GOT3 (cell line): Measurements from ENCODE around the gene SIPA1.

Experiments
- DNase-seq: peaks from one replicate; lab custom pipeline; 2025; ENCODE audit warnings: mixed read lengths; lab: John Stamatoyannopoulos, UW

SIPA1 gene, protein sequence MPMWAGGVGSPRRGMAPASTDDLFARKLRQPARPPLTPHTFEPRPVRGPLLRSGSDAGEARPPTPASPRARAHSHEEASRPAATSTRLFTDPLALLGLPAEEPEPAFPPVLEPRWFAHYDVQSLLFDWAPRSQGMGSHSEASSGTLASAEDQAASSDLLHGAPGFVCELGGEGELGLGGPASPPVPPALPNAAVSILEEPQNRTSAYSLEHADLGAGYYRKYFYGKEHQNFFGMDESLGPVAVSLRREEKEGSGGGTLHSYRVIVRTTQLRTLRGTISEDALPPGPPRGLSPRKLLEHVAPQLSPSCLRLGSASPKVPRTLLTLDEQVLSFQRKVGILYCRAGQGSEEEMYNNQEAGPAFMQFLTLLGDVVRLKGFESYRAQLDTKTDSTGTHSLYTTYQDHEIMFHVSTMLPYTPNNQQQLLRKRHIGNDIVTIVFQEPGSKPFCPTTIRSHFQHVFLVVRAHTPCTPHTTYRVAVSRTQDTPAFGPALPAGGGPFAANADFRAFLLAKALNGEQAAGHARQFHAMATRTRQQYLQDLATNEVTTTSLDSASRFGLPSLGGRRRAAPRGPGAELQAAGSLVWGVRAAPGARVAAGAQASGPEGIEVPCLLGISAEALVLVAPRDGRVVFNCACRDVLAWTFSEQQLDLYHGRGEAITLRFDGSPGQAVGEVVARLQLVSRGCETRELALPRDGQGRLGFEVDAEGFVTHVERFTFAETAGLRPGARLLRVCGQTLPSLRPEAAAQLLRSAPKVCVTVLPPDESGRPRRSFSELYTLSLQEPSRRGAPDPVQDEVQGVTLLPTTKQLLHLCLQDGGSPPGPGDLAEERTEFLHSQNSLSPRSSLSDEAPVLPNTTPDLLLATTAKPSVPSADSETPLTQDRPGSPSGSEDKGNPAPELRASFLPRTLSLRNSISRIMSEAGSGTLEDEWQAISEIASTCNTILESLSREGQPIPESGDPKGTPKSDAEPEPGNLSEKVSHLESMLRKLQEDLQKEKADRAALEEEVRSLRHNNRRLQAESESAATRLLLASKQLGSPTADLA

DNA sequence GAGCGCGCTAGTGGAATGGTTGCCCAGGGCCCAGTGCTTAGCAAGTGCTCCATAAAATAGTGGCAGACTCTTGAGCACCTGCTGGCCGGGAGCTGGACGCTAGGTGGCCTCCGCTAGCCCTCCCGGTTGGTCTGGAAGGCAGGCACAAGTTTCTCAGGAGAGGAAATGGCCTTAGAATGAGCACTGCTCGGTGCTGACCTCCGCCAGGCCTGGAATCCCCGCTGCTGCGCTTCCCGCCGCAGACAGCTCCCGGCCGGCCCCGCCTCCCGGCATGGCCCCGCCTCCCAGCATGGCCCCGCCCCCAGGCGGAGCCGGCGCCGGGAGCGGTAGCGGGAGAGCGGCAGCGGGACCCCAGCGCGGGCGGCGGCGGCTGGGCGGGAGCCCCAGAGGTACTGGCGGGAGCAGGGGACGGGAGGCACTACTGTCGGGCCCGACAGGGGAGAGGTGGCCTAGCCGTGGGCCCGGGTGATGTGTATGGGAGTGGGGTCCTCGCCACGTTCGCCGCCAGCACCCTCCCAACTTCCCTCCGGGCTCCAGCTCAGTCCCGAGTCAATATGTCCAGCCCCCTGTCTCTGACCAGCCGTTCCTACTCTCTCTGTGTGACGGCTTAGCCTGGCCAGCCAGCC is at the start of gene SIPA1:
TSS of gene SIPA1 (plus strand) at position 308 of the 626 bp plus-strand sequence. CDS start 2,821 bp downstream, outside the sequence.
- no peak for DNase-seq

DNA sequence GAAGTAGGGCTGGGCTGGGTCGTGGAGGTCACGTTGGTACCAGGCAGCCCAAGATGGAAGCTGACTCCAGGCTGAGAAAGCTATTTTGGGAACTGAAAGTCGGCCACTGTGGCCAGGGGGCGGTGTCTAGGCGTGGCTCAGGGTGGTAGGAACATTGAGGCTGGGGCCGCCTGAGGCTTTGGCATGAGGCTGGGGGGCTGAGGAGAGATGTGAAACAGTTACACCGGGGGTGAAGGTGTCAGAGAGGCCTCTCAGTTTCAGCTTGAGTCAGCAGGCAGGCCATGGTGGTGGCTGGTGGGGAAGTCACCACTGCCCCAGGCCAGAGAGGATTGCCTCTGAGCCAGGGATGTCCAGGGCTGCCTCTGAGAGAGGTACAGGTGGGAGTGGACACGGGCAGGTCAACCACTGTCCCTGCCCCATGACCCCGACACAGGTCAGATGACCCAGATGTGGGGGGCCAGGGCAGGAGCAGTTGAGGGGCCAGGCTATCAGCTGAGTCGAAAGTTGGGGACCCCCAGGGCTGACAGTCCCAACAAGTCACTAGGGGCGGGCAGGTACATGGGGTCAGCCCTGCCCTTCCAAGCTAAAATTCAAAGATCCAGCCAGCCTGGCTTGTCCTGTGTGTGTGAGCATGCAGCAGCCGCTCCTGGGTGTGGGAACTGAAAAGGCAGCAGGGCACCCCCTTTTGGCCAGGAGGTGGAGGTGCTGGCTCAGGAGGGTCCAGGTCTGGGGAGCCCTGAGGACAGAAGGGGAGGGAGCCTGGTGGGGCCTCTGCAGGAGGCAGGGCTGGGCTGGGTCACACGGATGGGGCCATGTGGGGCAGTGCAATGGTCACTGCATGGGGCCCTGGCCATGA is 49.5 kb upstream of the SIPA1 start:
- DNase-seq, result no peak

DNA sequence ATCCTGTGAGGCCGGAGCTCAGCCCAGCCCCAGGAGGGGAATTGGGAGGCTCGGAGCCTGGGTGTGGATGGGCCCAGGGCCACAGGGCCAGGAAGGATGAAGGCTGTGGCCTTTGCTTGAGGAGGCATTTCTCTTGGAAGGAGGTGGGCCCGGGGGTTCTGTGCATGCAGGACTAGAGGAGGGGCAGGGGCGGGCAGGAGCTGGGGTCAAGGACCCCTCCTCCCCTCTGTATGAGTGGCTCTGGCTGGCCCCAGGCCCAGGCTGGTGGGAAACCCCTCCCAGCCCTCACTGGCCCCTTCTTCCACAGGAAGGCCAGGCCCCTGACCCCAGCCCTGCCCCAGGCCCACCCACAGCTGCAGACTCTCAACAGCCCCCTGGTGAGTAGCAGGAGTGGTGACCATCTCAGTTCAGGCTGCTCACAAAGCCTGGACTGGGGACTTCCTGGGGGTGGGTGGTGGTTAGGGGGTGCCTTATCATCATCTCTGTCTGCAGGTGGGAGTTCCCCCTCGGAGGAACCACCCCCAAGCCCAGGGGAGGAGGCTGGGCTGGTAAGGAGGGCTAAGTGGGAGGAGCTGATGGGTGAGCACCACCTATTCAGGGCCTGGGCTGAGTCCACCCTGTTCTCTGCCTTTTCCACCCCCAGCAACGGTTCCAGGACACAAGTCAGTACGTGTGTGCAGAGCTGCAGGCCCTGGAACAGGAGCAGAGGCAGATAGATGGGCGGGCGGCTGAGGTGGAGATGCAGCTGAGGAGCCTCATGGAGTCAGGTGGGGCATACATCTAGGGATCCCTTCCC is 48.3 kb upstream of the SIPA1 start:
- no peak for DNase-seq

DNA sequence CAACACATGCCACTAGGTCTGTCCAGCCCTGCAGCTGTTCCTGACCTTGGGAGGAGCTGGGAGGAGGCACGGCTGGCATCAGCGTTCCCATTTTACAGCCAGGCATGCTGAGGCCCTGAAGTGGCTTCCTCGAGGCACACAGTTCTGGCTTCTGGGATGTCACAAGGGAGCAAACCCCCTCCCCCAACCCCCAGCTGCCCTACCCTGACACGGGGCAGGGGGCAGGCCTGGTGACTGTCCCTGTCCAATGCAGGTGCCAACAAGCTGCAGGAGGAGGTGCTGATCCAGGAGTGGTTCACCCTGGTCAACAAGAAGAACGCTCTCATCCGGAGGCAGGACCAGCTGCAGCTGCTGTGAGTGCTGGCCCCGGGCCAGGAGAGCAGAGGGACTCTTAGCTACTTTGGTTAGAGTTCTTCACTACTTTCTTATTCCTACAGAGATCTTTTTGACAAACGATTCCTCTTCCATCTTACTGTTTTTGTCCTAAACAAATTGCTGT is 47.6 kb upstream of the SIPA1 start:
- no peak for DNase-seq

DNA sequence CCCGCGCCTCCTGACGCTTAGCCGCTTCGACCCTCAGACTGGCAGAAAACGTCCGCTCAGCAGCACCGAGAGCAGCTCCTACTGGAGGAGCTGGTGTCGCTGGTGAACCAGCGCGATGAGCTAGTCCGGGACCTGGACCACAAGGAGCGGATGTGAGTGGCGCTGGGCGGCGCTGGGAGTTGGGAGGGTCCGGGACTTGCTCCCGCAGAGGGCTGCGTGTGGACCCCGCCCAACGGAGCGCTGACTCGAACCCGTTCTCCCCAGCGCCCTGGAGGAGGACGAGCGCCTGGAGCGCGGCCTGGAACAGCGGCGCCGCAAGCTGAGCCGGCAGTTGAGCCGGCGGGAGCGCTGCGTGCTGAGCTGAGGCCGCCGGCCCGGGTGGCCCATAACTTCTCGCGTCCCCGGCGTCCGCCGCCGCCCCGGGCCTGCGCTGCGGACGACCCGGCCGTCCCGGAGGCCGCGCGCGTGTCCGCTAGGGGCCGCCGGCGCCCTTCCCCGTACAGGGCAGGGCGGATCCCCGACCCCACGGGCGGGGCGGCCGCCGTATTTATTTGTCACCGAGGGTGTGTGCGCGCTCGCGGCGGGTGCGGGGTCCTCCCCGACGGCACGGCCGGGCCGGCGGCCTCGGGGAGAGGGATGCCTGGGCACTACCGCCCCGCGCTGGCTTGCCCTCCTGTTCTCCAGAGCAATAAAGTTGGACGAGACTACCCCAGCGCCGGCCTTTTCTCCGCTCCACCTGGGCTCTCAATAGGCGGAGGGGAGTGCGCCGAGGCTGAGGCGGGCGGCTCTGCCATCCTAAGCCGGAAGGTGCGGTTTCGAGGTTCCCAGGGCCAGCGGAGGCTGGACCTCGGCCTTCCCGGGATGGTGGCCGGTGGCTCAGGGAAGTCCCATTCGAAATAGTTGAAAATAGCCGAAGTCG is 45.7 kb upstream of the SIPA1 start:
- no peak for DNase-seq

DNA sequence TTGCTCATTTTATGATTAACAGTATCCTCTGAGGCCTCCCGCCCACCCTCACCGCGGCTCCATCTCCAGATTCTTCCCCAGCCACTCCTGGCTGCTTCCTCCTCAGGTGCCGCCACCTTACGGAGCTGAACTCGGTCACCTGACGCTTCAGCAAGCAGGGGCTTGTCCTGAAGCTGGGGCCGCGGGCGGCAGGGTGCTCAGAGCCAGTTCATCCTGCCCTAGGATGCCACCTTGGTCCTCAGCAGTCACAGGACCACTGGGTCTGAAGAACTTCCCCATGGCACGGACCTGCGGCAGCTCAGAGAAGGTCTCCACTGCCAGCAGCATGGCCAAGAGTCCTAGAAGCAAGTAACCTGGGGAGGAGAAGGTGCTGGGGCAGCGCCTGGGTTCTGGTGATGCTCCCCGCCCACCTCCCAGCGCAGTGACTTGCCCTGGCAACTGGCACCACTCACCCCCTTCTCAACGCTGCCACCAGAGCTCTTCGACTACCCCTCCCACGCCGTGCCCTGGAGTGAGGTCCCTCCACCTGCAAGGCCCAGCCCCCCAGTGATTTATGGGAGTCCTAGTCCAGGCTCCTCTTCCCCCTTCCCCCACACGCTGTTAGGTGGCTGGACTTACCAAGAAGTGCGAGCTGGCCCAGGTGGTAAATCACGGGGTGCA is 44.9 kb upstream of the SIPA1 start:
- DNase-seq, result no peak

DNA sequence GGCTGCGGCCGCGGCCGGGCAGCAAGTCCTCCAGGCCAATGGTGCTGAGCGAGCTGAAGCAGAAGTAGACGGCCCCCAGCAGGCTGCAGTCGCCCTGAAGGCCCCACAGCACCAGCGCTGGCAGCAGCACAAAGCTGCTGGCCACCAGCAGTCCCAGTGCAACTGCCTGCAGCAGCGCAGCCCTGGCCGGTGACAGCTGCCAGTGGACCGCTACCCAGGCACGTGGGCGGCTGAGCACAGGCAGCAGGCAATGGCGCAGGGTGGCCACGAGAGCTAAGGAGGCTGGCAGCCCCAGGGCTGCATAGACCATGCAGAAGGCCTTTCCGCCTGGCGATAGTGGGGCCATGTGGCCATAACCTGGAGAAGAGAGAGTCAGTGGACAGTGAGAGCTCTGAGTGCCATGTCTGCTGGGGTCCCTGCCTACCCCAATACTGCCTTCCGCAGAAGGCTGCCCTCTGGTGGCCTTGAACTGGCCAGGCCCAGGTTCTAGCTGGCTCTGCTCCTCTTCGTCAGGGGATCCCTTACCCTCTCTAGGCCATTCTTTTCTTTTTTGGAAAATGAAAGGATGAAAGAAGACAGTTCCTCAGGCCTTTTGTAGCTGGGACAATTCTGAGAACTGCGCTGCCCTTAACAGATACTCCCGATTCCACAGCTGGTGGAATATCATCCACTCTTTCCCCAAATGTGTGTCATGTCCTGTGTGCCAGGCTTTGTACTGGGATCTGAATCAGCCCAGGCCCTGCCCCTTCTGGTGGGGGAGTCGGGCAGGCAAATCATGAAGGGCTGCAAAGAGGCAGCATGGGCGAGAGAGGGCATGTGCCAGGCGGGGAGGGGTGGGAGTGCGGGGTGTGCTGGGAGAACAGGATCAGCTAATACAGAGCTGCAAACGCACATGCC is 44.1 kb upstream of the SIPA1 start:
- no peak for DNase-seq

DNA sequence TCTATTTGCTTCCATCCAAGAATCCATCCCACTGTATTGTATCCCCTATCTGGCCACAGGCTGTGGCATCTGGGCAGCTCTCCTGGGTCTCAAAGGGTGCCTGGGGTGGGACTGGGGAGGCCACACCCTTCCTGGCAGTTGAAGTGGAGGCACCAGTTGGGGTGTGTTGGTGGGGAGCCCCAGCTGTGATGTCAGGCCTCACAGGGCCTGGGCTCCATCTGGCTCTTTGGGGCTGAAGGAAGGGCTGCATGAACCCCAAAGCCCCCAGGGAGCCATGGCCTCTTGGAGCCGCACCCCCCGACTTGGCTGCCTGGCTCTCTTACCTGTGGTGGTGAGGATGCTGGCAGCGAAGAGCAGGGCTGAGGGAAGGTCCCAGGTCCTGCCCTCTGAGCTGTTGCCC is 42.8 kb upstream of the SIPA1 start:
- DNase-seq, result no peak

DNA sequence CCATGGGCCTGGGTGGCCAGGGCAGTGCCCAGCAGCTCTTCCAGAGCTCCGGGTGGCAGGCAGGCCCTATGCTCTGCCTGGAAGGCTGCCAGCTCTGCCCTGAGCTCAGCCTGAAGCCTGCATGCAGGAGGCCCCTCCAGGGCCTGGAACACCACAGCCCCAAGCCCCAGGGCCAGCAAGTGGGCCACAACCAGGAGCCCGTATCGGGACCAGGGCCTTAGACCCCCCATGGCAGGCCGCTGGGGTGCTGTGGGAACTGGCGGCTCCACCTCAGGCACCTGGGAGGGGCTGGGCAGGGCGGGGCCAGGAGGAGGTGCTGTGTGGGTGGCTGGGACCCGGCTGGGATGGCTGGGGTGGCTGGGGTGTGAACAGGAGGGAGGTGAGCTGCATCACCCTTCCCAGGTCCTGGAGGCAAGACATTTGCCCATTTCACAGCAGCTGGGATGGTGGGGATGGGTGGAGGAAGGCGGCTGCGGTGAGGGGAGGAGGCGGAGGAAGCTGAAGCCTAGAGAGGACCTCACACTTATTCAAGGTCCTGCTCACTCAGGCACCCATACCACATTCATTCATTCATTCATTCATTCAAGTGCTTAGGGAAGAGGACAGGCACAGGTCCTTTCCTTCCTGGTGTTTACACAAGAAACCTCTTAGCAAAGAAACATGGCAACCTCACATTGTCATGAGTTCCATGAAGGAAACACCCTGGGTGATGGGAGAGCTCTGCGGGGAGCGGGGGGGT is 42.2 kb upstream of the SIPA1 start, which contains the start of gene KCNK7:
TSS of gene KCNK7 (minus strand) at position 258 of the 739 bp plus-strand sequence. CDS start at position 230, 28 bp downstream.
- DNase-seq, result no peak

DNA sequence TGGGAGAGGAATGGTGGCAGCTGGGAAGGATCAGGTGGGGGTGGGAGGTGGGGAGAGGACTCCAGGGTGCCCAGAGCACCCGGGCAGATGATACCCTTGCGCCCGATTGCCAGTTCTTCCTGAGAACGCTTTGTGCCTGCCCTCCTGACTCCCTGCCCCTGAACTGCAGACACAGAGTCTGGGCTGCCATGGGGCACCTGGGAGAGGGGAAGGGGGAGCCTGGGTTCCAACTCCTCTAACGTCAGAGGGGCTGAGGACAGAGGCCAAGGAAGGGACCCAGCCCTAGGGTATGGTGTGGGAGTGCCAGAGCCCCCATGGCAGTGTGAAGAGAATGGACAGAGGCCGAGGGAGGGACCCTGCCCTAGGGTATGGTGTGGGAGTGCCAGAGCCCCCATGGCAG is 41.4 kb upstream of the SIPA1 start:
- no peak for DNase-seq

DNA sequence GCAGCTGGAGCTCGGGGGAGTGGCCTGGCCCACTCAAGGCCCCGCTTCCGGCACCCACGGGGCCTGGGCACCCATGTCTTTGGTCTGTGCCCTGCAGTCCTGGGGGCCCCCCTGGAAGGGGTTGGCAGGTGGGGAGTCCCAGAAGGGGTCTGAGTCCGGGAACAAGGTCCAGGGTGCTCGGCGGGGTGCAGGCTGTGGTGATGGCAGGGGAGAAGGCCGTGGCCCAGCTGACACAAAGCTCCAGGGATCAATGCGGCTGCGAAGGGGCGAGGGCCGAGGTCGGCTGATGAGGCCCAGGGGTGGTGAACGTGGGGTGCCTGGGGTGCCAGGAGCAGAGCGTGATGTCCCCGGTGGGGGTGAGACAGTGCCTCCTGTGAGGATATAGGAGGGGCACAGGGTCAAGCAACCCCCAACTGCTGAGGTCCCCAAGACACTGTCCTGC is 39.6 kb upstream of the SIPA1 start:
- DNase-seq, result no peak

DNA sequence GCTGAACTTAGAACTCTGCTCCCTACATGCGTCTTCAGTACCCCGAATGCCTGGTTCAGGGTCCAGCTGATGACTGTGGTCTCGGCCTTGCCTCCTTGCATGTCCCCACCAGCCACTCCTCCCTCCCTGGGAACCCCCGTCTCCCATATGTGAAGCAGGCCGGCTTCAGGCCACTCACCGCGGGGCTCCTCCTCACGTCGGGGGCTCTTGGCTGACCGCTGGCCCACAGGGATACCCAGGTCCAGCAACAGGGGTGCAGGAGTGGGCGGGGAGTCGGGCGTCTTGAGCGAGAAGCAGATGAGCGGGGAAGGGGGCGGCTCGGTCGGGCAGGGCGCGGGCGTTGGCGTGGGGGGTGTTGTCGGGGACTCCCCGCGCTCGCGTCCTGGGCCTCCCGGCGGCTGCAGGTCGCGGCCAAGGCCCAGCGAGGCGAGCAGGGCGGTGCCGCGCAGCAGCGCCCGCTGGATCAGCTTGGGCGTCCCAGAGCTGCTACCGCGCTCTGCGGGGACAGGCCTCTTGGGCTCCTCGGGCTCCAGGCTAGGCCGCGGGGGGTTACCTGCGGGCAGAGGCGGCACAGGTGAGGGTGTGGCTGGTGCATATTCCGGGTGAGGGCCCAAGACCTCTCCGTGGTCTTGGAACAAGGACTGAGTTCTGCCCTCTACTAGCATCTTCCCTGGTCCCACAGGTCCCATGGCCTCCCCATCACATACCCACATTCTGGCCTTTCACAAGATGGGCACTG is 38.5 kb upstream of the SIPA1 start:
- DNase-seq, result no peak

DNA sequence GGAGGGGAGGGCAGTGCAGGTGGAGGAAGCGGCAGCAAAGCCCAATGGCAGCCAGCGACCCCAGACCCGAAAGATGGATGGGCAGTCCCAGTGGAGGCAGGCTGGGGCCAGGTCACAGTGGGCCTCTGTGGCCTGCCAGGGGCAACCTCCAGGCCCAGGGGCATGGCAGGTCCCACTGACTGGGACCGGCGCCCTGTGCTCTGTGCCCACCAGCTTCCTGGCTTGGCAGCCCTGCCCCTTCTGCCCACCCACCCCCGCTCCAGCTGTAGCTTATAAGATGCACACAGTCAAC is 38.0 kb upstream of the SIPA1 start:
- DNase-seq, result no peak

DNA sequence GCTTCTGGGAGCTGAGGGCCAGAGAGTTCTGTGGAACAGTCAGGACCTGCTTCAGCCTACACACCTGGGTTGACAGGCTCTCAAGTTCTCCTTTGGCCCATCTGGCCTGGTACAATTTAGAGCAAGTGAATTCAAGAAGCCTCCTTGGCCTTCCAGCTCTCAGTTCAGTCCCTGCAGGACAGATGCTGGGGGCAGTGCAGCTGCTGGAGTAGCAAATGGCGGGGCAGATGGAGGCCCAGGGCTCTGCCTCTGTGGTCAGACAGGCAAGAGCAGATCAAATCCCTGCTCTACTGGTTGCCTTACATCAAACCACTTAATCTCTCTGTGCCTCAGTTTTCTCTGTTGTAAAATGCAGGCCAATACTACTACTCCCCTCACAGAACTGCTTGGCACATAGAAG is 33.6 kb upstream of the SIPA1 start:
- DNase-seq, result no peak

DNA sequence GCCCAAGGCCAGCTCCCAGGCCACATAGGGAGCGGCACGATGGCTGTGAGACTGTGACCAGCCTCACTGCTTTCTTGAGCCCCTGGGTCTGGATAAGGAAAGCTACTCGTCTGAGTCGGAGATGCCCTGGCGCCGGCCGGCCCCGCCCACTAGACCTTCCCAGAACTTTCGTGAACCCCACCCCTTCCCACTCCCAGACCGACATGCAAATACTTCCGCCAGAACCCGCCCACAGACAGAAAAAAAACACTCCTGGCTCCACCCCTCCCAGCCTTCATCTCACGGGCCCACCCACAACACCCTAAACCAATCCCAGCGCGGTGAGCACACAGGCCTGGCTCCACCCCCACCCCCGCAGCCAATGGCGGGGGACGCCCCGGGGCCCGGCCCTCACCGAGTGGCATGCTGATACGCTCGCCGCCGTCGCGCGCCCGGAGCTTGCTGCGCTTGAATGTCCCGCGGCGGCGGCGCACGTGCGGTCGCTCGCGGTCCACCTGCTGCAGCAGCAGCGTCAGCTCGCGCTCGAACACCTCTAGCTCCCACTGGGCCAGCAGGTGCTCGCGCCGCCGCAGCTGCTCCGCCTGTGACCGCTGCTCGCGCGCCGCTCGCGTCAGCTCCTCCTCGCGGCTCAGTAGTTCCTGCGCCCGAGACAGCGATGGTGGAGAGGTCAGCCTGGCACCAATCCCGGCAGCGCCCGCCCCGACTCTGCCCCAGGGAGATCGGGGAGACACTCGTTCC is 30.9 kb upstream of the SIPA1 start:
- no peak for DNase-seq
